Fibroblast of mammary gland (primary cell): ENCODE results near the gene GSTM3.

Experiments
- DNase-seq: peaks from one replicate; pipeline ENCODE4 v3.0.0-alpha.2; 2010; ENCODE audit warnings: low read depth
- H3K4me3 ChIP-seq: 2 replicates; pipeline ENCODE4 v1.5.1; 2011; ENCODE audit warnings: low read depth, mild to moderate bottlenecking, low read length, moderate library complexity; ENCODE audit not compliant: control insufficient read depth
- CTCF ChIP-seq: conservative IDR thresholded peaks from 2 replicates; pipeline ENCODE4 v1.5.1; 2011; ENCODE audit warnings: low read depth, low read length, inconsistent platforms; ENCODE audit not compliant: control insufficient read depth, insufficient read depth

Gene GSTM3

GRCh38 chr1:109776206-109776835 is 35.5 kb upstream of the GSTM3 start:
- no peak overlapping the region for H3K4me3 ChIP-seq
- TF ChIP-seq CTCF, result no peak
- no peak for DNase-seq

GRCh38 chr1:109775398-109775797 is 34.6 kb upstream of the GSTM3 start:
- no peak overlapping the region for H3K4me3 ChIP-seq
- TF ChIP-seq CTCF, result no peak
- no peak for DNase-seq

- H3K4me3 ChIP-seq, result no peak overlapping the region
- no peak for TF ChIP-seq CTCF
- DNase-seq, result no peak
Observed at GRCh38 chr1:109773900-109774485, 33.2 kb upstream of the GSTM3 start.

DNA sequence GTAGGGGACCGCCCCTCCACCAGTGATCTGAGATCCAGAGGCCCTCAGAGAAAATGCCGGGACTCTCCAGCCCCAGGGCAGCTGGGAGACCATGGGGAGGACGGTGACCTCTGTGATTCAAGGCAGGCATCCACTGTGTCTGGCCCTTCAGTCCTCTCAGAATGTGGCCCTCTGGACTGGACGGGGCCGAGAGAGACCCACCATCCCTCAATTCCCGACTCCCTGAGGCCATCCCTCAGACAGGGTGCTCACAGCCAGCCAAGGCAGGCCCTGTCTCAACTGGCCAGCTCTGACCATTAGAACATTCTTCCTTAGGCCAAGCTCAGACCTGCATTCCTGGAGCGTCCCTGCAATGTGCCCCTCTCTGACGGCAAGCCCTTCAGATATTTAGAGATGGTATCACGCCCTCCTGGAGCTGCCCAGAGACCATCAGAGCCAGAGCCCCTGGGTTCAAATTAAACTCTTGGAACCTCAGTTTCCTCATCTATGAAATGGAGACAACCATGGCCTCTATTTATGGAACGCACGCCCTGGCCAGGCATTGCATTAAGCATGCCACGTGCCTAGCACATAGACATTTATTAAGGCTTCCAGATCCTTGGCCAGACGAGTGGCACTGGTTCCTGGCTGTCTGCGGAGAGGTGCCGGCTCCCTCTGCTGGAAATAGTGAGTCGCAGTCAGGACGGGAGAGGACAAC is 32.5 kb upstream of the GSTM3 start:
- no peak overlapping the region for H3K4me3 ChIP-seq
- DNase-seq, result peak; percentile 88
- TF ChIP-seq CTCF, result peak; percentile 95

- no peak overlapping the region for H3K4me3 ChIP-seq
- no peak for TF ChIP-seq CTCF
- DNase-seq, result no peak
Observed at GRCh38 chr1:109772658-109773202, 31.9 kb upstream of the GSTM3 start.

GRCh38 chr1:109771712-109772657 is 31.1 kb upstream of the GSTM3 start:
- no peak overlapping the region for H3K4me3 ChIP-seq
- no peak for DNase-seq
- TF ChIP-seq CTCF, result no peak
